NB4 (cell line): ENCODE measurements around the gene ITIH1.

Source experiments
- MYC ChIP-seq: IDR thresholded peaks from 2 replicates; pipeline ENCODE4 v1.6.1; 2011; ENCODE audit warnings: low read depth, low read length
- POLR2A ChIP-seq: IDR thresholded peaks from 2 replicates; pipeline ENCODE4 v1.6.1; 2011; ENCODE audit warnings: mild to moderate bottlenecking; ENCODE audit not compliant: insufficient read length; ENCODE audit errors: extremely low read depth
- TF ChIP-seq, protein P1 (sequence below): IDR thresholded peaks from one replicate; pipeline ENCODE4 v1.5.1; 2012; ENCODE audit warnings: low read depth, low read length
- TF ChIP-seq, protein P2 (sequence below): IDR thresholded peaks from 2 replicates; pipeline ENCODE4 v1.6.1; 2011; ENCODE audit warnings: low read depth, low read length

DNA sequence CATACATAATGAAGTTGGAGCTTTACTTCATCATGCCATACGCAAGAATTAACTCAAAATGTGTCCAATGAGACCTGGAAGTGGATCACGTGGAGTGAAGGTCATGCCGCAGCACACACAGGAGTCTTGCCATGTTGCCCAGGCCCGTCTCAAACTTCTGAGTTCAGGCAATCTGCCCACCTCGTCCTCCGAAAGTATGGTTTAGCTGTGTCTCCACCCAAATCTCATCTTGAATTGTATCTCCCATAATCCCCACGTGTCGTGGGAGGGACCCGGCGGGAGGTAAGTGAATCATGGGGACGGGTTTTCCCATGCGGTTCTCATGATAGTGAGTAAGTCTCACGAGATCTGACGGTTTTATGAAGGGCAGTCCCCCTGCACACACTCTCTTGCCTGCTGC lies 45.8 kb upstream of the ITIH1 start:
- TF ChIP-seq, protein P1, sequence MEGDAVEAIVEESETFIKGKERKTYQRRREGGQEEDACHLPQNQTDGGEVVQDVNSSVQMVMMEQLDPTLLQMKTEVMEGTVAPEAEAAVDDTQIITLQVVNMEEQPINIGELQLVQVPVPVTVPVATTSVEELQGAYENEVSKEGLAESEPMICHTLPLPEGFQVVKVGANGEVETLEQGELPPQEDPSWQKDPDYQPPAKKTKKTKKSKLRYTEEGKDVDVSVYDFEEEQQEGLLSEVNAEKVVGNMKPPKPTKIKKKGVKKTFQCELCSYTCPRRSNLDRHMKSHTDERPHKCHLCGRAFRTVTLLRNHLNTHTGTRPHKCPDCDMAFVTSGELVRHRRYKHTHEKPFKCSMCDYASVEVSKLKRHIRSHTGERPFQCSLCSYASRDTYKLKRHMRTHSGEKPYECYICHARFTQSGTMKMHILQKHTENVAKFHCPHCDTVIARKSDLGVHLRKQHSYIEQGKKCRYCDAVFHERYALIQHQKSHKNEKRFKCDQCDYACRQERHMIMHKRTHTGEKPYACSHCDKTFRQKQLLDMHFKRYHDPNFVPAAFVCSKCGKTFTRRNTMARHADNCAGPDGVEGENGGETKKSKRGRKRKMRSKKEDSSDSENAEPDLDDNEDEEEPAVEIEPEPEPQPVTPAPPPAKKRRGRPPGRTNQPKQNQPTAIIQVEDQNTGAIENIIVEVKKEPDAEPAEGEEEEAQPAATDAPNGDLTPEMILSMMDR = no peak
- TF ChIP-seq POLR2A (no peak), MYC (no peak)
- TF ChIP-seq, protein P2, sequence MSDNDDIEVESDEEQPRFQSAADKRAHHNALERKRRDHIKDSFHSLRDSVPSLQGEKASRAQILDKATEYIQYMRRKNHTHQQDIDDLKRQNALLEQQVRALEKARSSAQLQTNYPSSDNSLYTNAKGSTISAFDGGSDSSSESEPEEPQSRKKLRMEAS = no peak
